Heart right ventricle (tissue), 16 donors: ENCODE measurements around the gene PIGL. TPM values are rescaled to one million over a fixed set of nuclear protein-coding genes. Genes with fewer than 3 reads are reported as not detected.
A peak's percentile ranks its signal among the peaks of the same experiment; 100 is the strongest.

Experiments used
- ATAC-seq, 8 donors: fragments of 200-7000 bp; cut with Tn5 transposase; one replicate each; pipeline ENCODE4 v1.9.1; 2020; ENCODE audit warnings: mild to moderate bottlenecking in 8 of 8, moderate library complexity in 8 of 8, moderate number of reproducible peaks in 1 of 8
- DNase-seq, 2 donors: peaks; one replicate each; pipeline ENCODE4 v3.0.0-alpha.2; 2020
- H3K27ac ChIP-seq, 10 donors: fragments of 200-600 bp; sonication (generic) in 2 of 10; one replicate each; pipeline versions ENCODE4 v1.5.0 to v1.8.0; 2020 to 2022; ENCODE audit warnings: mild to moderate bottlenecking in 3 of 10
- H3K27me3 ChIP-seq, 7 donors: fragments of 200-600 bp; one replicate each; pipeline ENCODE4 v1.8.0; 2021 to 2022; ENCODE audit warnings: mild to moderate bottlenecking in 2 of 7
- H3K36me3 ChIP-seq, 9 donors: fragments of 200-600 bp; sonication (generic) in 1 of 9; one replicate each; pipeline versions ENCODE4 v1.5.0 to v1.8.0; 2020 to 2022; ENCODE audit warnings: mild to moderate bottlenecking in 2 of 9
- H3K4me1 ChIP-seq, 9 donors: fragments of 200-600 bp; sonication (generic) in 1 of 9; one replicate each; pipeline versions ENCODE4 v1.5.0 to v1.8.0; 2020 to 2022; ENCODE audit warnings: mild to moderate bottlenecking in 4 of 9
- H3K4me3 ChIP-seq, 10 donors: fragments of 200-600 bp; sonication (generic) in 2 of 10; one replicate each; pipeline versions ENCODE4 v1.5.0 to v1.8.0; 2020 to 2022; ENCODE audit warnings: mild to moderate bottlenecking in 7 of 10, moderate library complexity in 2 of 10
- H3K9me3 ChIP-seq, 11 donors: fragments of 200-600 bp in 10 of 11; sonication (generic) in 2 of 11; one replicate each; pipeline versions ENCODE4 v1.5.0 to v1.8.0; 2013 to 2022; ENCODE audit warnings: mild to moderate bottlenecking in 2 of 11, control low read depth in 1 of 11, moderate library complexity in 1 of 11
- CTCF ChIP-seq, 9 donors: fragments of 200-600 bp; sonication (generic) in 2 of 9; IDR thresholded peaks; one replicate each; pipeline versions ENCODE4 v1.5.0 to v1.8.0; 2021 to 2022; ENCODE audit warnings: antibody characterized with exemption in 9 of 9, mild to moderate bottlenecking in 5 of 9, moderate library complexity in 1 of 9
- WGBS, 2 donors: extraction: QIAGEN DNeasy Blood & Tissue Kit; methylation state at CpG; one replicate each; pipeline ENCODE4 v1.1.7; 2013; ENCODE audit warnings: inconsistent platforms in 1 of 2; 5-methylcytosine and 5-hydroxymethylcytosine counted together
- intact Hi-C, 10 donors: fragments of 100-400 bp; cut with DNase I; formaldehyde crosslinking; loops; one replicate each; pipeline versions ENCODE4 v1.11.1 to v1.14.2; 2022
- microRNA-seq, 2 donors: library from miRNA; unstranded; fragments of <30 nt; microRNA quantifications; one replicate each; pipeline ENCODE4 v1.2.0, GENCODE V29; 2021
- polyA plus RNA-seq, 2 donors: library from polyadenylated mRNA; stranded (reverse); fragments of 200-250 nt; gene quantifications; one replicate each; pipeline ENCODE4 v1.2.3, GENCODE V29; 2013
- total RNA-seq, 10 donors: library from RNA; stranded (reverse); fragmentation: NEBNext Ultra II Directional in 3 of 10; extraction: Animal tissue kit (Norgen Biotek cat#: 25700) in 3 of 10; gene quantifications; one replicate each; pipeline versions ENCODE4 v1.2.1 to v1.2.4, GENCODE V29; 2021 to 2023
- donor health status: Arrhythmogenic right ventricular cardiomyopathy.
- donor health status: ischemic (EF 13 %, LVEDD 7.1; RV severe dilation, severe dysfunction).
- donor health status: healthy with polysubstance abuse.
- donor health status: DM: no; HTN: yes; CAD: no.
- donor health status: DM: no; HTN: no; CAD: no.
- donor health status: ischemic (EF 25% LVEDD 6.9; RV normal size, moderate dysfunction).
- donor health status: ischemic (EF 25% LVEDD 5.7; RV mildly dilated, moderate dysfunction).
- donor health status: healthy.
- donor health status: DM: yes; HTN: yes; CAD: no.
- donor health status: Ischemic cardiomyopathy.
- donor health status: ischemic (EF 35%, LVEDD 5.7; RV mildly dilated, moderate dysfunction).
- donor health status: nonischemic (EF 11% LVEDD 7.7; RV severe dilation, severe dysfunction).
- donor health status: DM: yes; HTN: yes; CAD: no.
- donor health status: PGD.
- donor health status: ischemic (EF 29% LVEDD 5.4; RV normal size, mild dysfunction).
- donor health status: nonischemic (EF 23%, LVEDD 6.1; RV moderate dilation, normal function).

Gene PIGL
- total and polyA plus RNA-seq, 12 donors = 6.1 to 14.6 (median 9.5) TPM

GRCh38 chr17:16374146-16374938 is 157.3 kb downstream of the PIGL start:
- no peak overlapping the region for H3K4me3 ChIP-seq
- no peaks in the 10 kb centered on the region for H3K36me3 ChIP-seq
- intact Hi-C loops = no loop called here
- H3K4me1 ChIP-seq = peaks cover 0 to 22% (median 9%) of the 10 kb centered on the region in 9 donors
- 71 to 74% methylated on average over 16 of the region's 16 CpGs for WGBS, 2 donors
- TF ChIP-seq CTCF (IDR thresholded peaks at IDR 0.05) = no peak
- DNase-seq = no peak
- H3K27ac ChIP-seq = no peak overlapping the region
- no peaks in the 10 kb centered on the region for H3K9me3 ChIP-seq
- no peaks in the 10 kb centered on the region for H3K27me3 ChIP-seq
- ATAC-seq = peak; percentile 72 to 96 (median 85)

Small RNA genes lying within 50 kb of the gene (microRNA-seq; reads per million reads assigned to microRNA genes)
- 0 reads per million in 2 donors for gene MIR1288

Other genes with a start within 250 kb of the PIGL start
- 10 to 100 TPM; 28.5 to 41.8 (median 34.1) TPM for gene ZSWIM7, start 217.5 kb upstream of the PIGL start, total RNA-seq
- gene ZSWIM7, start 217.5 kb upstream of the PIGL start, polyA plus RNA-seq = 10 to 100 TPM; 33.3 to 50.7 TPM
- 10 to 100 TPM; 25.1 to 41.1 (median 28.2) TPM for gene TTC19, start 217.4 kb upstream of the PIGL start, total RNA-seq
- gene TTC19, start 217.4 kb upstream of the PIGL start, polyA plus RNA-seq = 10 to 100 TPM; 10.8 to 19.4 TPM
- gene NCOR1, start 1.7 kb upstream of the PIGL start, total RNA-seq = 10 to 100 TPM; 61.4 to 81.6 (median 74.8) TPM
- 100 to 1,000 TPM in 1 of 2 donors, 10 to 100 TPM in 1; 27.0 to 103 TPM for gene NCOR1, start 1.7 kb upstream of the PIGL start, polyA plus RNA-seq
- 10 to 100 TPM in 6 of 10 donors, 1 to 10 TPM in 4; 6.4 to 20.5 (median 11.9) TPM for gene CENPV, start 136.3 kb downstream of the PIGL start, total RNA-seq
- 10 to 100 TPM in 1 of 2 donors, 1 to 10 TPM in 1; 8.9 to 21.8 TPM for gene CENPV, start 136.3 kb downstream of the PIGL start, polyA plus RNA-seq
- 1,000 to 10,000 TPM; 1,254 to 2,151 (median 1,968) TPM for gene UBB, start 163.9 kb downstream of the PIGL start, total RNA-seq
- 1,000 to 10,000 TPM in 1 of 2 donors, 100 to 1,000 TPM in 1; 400 to 1,298 TPM for gene UBB, start 163.9 kb downstream of the PIGL start, polyA plus RNA-seq
- 10 to 100 TPM in 3 of 10 donors, 1 to 10 TPM in 7; 4.6 to 25.4 (median 8.6) TPM for gene TRPV2, start 198.4 kb downstream of the PIGL start, total RNA-seq
- gene TRPV2, start 198.4 kb downstream of the PIGL start, polyA plus RNA-seq = 10 to 100 TPM; 10.6 to 11.9 TPM